ENCODE data around the gene TAS2R50. TPM values are rescaled to one million over a fixed set of nuclear protein-coding genes. Genes with fewer than 3 reads are reported as not detected.
"Not testable (repeated sequence)": the region's sequence is repeated elsewhere in the genome, so short reads cannot be mapped to it uniquely, and the experiment has no call there.

TAS2R50 gene, protein sequence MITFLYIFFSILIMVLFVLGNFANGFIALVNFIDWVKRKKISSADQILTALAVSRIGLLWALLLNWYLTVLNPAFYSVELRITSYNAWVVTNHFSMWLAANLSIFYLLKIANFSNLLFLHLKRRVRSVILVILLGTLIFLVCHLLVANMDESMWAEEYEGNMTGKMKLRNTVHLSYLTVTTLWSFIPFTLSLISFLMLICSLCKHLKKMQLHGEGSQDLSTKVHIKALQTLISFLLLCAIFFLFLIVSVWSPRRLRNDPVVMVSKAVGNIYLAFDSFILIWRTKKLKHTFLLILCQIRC
- not detected for polyA plus RNA-seq (2012; ENCODE audit: missing spikeins)

GRCh38 chr12:10986812-10987211, at the start of gene TAS2R50:
TSS of gene TAS2R50 (minus strand) at chr12:10986912. CDS start at chr12:10986860, 52 bp downstream.
- FAIRE-seq (no peak), DNase-seq (ENCODE audit: insufficient read length) (no peak)
- TF ChIP-seq POLR2A (IDR thresholded peaks at IDR 0.05; ENCODE audit: low read depth, low read length), result no peak
- no peak for TF ChIP-seq POLR2AphosphoS5 (IDR thresholded peaks at IDR 0.05; ENCODE audit: low read depth, low read length)
- TF ChIP-seq TAF1 (IDR thresholded peaks at IDR 0.05; ENCODE audit: borderline replicate concordance, low read depth, low read length), result no peak

DNA sequence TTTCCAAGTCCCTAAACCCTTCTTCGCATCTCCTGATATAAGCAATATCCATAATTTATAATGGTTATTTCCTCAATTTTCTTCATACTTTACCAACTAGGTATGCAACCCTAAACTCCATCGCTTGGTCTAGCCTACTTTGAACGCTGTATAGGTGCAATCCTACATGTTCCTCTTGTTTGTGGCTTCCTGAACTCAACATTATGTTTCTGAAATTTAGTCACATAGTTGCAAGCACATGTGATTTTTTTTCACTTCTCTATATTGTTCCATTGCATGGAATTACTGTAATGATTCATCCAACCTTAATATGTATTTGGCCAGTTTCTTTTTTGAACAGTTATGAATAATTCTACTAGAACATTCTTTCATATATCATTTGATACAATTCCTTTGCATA, 47.2 kb upstream of the TAS2R50 start:
- not testable (repeated sequence) for FAIRE-seq; DNase-seq (ENCODE audit: insufficient read length)

DNA sequence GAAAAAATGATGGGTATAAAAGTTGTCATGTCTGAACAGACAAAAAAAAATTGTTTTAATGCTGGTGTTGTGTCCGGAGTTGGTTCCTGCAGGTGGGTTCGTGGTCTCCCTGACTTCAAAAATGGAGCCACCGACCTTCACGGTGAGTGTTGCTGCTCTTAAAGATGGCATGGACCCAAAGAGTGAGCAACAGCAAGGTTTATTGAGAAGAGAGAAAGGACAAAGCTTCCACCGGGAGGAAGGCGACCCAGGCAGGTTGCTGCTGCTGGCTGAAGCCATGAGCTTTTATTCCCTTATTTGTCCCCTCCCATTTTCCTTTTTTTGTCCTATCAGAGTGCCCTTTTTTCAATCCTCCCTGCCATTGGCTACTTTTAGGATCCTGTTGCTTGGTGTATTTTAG, 44.6 kb upstream of the TAS2R50 start, which contains the start of gene TAS2R31:
Gene TAS2R31 (minus strand): TSS at position 101 of the 400 bp plus-strand sequence. CDS start 72 bp downstream, at position 29.
- no peak for TF ChIP-seq TAF1 (IDR thresholded peaks at IDR 0.05; ENCODE audit: borderline replicate concordance, low read depth, low read length)
- no peak for TF ChIP-seq POLR2AphosphoS5 (IDR thresholded peaks at IDR 0.05; ENCODE audit: low read depth, low read length)
- no peak for TF ChIP-seq POLR2A (IDR thresholded peaks at IDR 0.05; ENCODE audit: low read depth, low read length)
- FAIRE-seq (no peak), DNase-seq (ENCODE audit: insufficient read length) (no peak)

DNA sequence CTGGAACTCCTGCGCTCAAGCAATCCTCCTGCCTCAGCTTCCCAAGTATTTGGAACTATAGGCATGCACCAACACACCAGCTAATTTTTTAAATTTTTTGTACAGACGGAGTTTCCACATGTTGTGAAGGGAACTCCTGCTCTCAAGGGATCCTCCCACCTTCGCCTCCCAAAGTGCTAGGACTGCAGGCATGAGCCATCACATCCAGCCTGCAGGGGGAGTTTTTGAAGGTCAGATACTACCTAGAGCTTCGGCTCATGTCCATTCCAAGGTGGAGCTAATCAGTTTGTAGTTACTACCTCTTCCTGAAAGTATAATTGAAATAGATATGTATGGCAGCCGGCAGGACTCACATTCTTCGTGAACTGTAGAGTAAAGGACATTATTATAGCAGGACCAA, 39.4 kb upstream of the TAS2R50 start:
- DNase-seq (ENCODE audit: insufficient read length) (no peak), FAIRE-seq (no peak)
- TF ChIP-seq TAF1 (IDR thresholded peaks at IDR 0.05; ENCODE audit: borderline replicate concordance, low read depth, low read length) (no peak), POLR2AphosphoS5 (IDR thresholded peaks at IDR 0.05; ENCODE audit: low read depth, low read length) (no peak), POLR2A (IDR thresholded peaks at IDR 0.05; ENCODE audit: low read depth, low read length) (no peak)

DNA sequence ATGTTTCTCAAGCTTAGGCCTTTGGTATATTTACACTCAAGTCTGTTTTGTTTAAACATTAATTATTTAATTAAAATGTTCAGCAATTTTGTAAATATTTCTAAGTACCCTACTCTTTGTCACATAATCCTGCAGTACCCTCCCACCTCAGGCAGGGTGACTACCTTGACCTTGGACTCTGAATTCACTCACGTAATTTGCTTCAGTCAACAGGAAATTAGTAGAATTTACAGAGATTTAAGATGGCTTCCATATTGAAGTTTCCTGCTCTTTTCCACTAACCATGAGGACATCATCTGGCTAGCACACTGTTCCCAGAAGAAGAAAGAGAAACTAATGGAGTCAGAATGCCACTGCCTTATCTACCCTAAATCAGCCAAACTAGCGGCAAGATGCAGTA, 36.7 kb upstream of the TAS2R50 start:
- TF ChIP-seq POLR2AphosphoS5 (IDR thresholded peaks at IDR 0.05; ENCODE audit: low read depth, low read length) (no peak), POLR2A (IDR thresholded peaks at IDR 0.05; ENCODE audit: low read depth, low read length) (no peak), TAF1 (IDR thresholded peaks at IDR 0.05; ENCODE audit: borderline replicate concordance, low read depth, low read length) (no peak)
- FAIRE-seq (no peak), DNase-seq (ENCODE audit: insufficient read length) (no peak)

- TF ChIP-seq POLR2AphosphoS5 (IDR thresholded peaks at IDR 0.05; ENCODE audit: low read depth, low read length) (no peak), TAF1 (IDR thresholded peaks at IDR 0.05; ENCODE audit: borderline replicate concordance, low read depth, low read length) (no peak), POLR2A (IDR thresholded peaks at IDR 0.05; ENCODE audit: low read depth, low read length) (no peak)
- DNase-seq (ENCODE audit: insufficient read length), result no peak
- FAIRE-seq, result no peak
Observed at GRCh38 chr12:11022520-11022919, 35.8 kb upstream of the TAS2R50 start, which contains the start of gene TAS2R19. TSS of gene TAS2R19 (minus strand) at chr12:11022620. CDS start at chr12:11022571, 49 bp downstream.

DNA sequence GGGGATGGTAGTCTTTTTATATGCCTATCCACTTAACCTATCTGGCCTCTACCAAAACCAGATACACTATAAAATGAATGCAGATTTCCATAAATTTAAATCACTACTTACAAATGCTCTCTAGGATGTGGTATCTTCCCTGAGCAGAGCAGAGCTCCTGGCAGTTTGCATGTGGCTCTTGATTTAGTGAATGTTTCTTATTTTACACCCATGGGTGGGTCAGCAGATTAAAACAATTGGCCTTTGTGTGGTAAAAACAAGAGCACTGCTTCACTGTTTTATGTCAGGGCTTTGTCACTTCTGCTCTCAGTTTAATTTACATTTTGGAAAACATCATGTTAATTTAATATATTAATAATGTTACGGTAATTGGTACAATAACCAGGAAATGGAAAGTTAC, 30.2 kb upstream of the TAS2R50 start:
- no peak for TF ChIP-seq TAF1 (IDR thresholded peaks at IDR 0.05; ENCODE audit: borderline replicate concordance, low read depth, low read length)
- no peak for TF ChIP-seq POLR2AphosphoS5 (IDR thresholded peaks at IDR 0.05; ENCODE audit: low read depth, low read length)
- TF ChIP-seq POLR2A (IDR thresholded peaks at IDR 0.05; ENCODE audit: low read depth, low read length), result no peak
- DNase-seq (ENCODE audit: insufficient read length) (no peak), FAIRE-seq (no peak)

DNA sequence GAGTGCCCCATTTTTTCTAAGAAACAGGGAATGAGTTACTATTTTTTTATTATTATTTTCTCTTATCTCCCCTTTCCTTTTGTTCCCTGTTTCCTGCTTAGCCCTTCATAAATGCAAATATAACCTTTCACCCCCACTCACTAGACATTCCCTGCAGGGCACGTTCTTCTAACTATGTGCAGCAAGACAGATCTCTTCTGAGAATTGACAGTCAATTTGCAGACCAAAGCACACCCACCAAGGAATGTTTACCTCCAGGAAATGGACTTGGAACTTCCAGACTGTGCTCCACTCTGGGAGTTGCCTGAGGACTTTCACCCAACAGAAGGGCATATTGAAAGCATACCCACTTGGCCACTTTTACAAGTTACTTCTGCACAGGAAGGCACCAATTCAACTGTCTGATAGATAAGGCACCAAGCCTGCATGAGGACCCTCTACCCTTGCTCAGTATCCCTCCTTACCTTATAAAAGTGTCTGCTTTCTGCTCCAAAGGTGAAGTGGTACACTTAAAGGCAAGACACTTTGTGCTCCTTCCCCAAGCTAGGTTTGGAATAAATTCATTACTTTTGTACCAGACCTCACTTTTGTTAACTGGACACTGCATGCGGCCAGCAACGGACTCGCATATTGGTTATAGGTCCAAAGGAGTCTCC, 29.2 kb upstream of the TAS2R50 start:
- FAIRE-seq, result no peak
- no peak for DNase-seq (ENCODE audit: insufficient read length)
- TF ChIP-seq TAF1 (IDR thresholded peaks at IDR 0.05; ENCODE audit: borderline replicate concordance, low read depth, low read length) (no peak), POLR2A (IDR thresholded peaks at IDR 0.05; ENCODE audit: low read depth, low read length) (no peak), POLR2AphosphoS5 (IDR thresholded peaks at IDR 0.05; ENCODE audit: low read depth, low read length) (no peak)

GRCh38 chr12:11014234-11014633, 27.5 kb upstream of the TAS2R50 start:
- no peak for FAIRE-seq
- TF ChIP-seq POLR2A (IDR thresholded peaks at IDR 0.05; ENCODE audit: low read depth, low read length), result no peak
- no peak for TF ChIP-seq POLR2AphosphoS5 (IDR thresholded peaks at IDR 0.05; ENCODE audit: low read depth, low read length)
- TF ChIP-seq TAF1 (IDR thresholded peaks at IDR 0.05; ENCODE audit: borderline replicate concordance, low read depth, low read length), result no peak
- no peak for DNase-seq (ENCODE audit: insufficient read length)

DNA sequence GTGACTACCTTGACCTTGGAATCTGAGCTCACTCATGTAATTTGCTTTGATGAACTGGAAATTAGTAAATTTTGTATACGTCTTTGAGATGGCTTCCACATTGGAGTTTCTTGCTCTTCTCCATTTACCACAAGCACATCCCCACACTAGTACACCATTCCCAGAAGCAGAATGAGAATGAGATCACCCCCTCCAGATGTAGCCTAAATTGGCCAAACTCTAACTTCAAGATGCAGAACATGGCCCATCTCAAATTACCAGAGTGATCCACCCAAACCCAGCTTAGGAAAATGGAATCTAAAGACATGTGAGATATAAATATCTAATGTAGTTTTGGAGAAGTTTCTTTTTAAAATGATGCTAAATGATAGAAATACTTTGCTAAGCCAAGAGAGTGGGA, 20.9 kb upstream of the TAS2R50 start:
- TF ChIP-seq POLR2A (IDR thresholded peaks at IDR 0.05; ENCODE audit: low read depth, low read length) (no peak), POLR2AphosphoS5 (IDR thresholded peaks at IDR 0.05; ENCODE audit: low read depth, low read length) (no peak), TAF1 (IDR thresholded peaks at IDR 0.05; ENCODE audit: borderline replicate concordance, low read depth, low read length) (no peak)
- DNase-seq (ENCODE audit: insufficient read length) (no peak), FAIRE-seq (peak; percentile 76)

GRCh38 chr12:10998204-10998603, 11.5 kb upstream of the TAS2R50 start, which contains the start of gene TAS2R20:
TSS of gene TAS2R20 (minus strand) at chr12:10998304. CDS start at chr12:10997875, 429 bp downstream.
- FAIRE-seq (no peak), DNase-seq (ENCODE audit: insufficient read length) (no peak)
- TF ChIP-seq TAF1 (IDR thresholded peaks at IDR 0.05; ENCODE audit: borderline replicate concordance, low read depth, low read length) (no peak), POLR2A (IDR thresholded peaks at IDR 0.05; ENCODE audit: low read depth, low read length) (no peak), POLR2AphosphoS5 (IDR thresholded peaks at IDR 0.05; ENCODE audit: low read depth, low read length) (no peak)

- DNase-seq (ENCODE audit: insufficient read length), result no peak
- TF ChIP-seq POLR2A (IDR thresholded peaks at IDR 0.05; ENCODE audit: low read depth, low read length), result no peak
- FAIRE-seq, result no peak
Observed at GRCh38 chr12:10994307-10994706, 7.6 kb upstream of the TAS2R50 start.

All from GM12892 (cell line).